Kidney (tissue), 14 donors: Measurements from ENCODE around the gene RNF213. TPM values are rescaled to one million over a fixed set of nuclear protein-coding genes. Genes with fewer than 3 reads are reported as not detected.

Experiments
- DNase-seq, 5 donors: peaks; one replicate each; pipeline ENCODE4 v3.0.0-alpha.2; 2013 to 2020
- FAIRE-seq: peaks from 2 replicates; lab custom pipeline; 2012; peaks lifted over from hg19 to GRCh38; lab: Jason Lieb, UNC
- H3K27ac ChIP-seq, 2 donors: one replicate each; pipeline ENCODE4 v1.7.0; 2013; ENCODE audit warnings: low read depth in 2 of 2, low read length in 2 of 2, inconsistent platforms in 1 of 2
- H3K27me3 ChIP-seq: one replicate; pipeline ENCODE4 v1.7.1; 2013; ENCODE audit warnings: low read length, inconsistent platforms; ENCODE audit not compliant: control insufficient read depth, insufficient read depth
- H3K36me3 ChIP-seq, 3 donors: one replicate each; pipeline versions ENCODE4 v1.7.0 to v1.7.1; 2013; ENCODE audit warnings: low read length in 3 of 3, control low read depth in 1 of 3, inconsistent platforms in 1 of 3; ENCODE audit not compliant: insufficient read depth in 3 of 3, control insufficient read depth in 2 of 3
- H3K4me1 ChIP-seq, 3 donors: one replicate each; pipeline versions ENCODE4 v1.7.0 to v1.7.1; 2013; ENCODE audit warnings: low read length in 3 of 3, inconsistent platforms in 1 of 3, low read depth in 1 of 3; ENCODE audit not compliant: control insufficient read depth in 2 of 3, insufficient read depth in 2 of 3
- H3K4me3 ChIP-seq, 3 donors: one replicate each; pipeline versions ENCODE4 v1.7.0 to v1.8.1; 2013; ENCODE audit warnings: low read length in 3 of 3, control low read depth in 1 of 3, inconsistent platforms in 1 of 3
- H3K9ac ChIP-seq, 3 donors: one replicate each; pipeline versions ENCODE4 v1.7.0 to v1.7.1; 2013; ENCODE audit warnings: low read length in 3 of 3, control low read depth in 1 of 3, inconsistent platforms in 1 of 3
- H3K9me3 ChIP-seq, 3 donors: one replicate each; pipeline versions ENCODE4 v1.7.0 to v1.7.1; 2013; ENCODE audit warnings: low read length in 3 of 3, control low read depth in 1 of 3, inconsistent platforms in 1 of 3; ENCODE audit not compliant: control insufficient read depth in 2 of 3, insufficient read depth in 1 of 3
- CTCF ChIP-seq: IDR thresholded peaks from 3 replicates; pipeline ENCODE4 v1.5.1; 2012; ENCODE audit warnings: mild to moderate bottlenecking, moderate library complexity, borderline replicate concordance; ENCODE audit not compliant: insufficient read depth; ENCODE audit errors: extremely low read depth
- intact Hi-C: fragments of 100-400 bp; cut with DNase I; formaldehyde crosslinking; loops from one replicate; pipeline ENCODE4 v1.11.1; 2022
- polyA plus RNA-seq: library from polyadenylated mRNA; stranded (reverse); fragments of 350-450 nt; fragmentation: Illumina TruSeq; extraction: RNeasy Lipid Tissue Mini Kit (QIAGEN cat#74804); gene quantifications from one replicate; pipeline ENCODE4 v1.2.3, GENCODE V29; 2014; ENCODE audit warnings: low read depth, low replicate concordance; ENCODE audit not compliant: insufficient read depth
- total RNA-seq: library from RNA; stranded (reverse); fragmentation: NEBNext Ultra II Directional; extraction: Animal tissue kit (Norgen Biotek cat#: 25700); gene quantifications from one replicate; pipeline ENCODE4 v1.2.1, GENCODE V29; 2021
- donor health status: control.
- donor health status: control.
- donor health status: control.
- donor health status: control.
- donor health status: control.
- donor health status: DM: yes; HTN: yes; CAD: no.
- donor health status: Normal renal cell carcinoma (clear cell type).

Gene RNF213
- total and polyA plus RNA-seq, 2 donors from 2014 or later: 43.4 to 276 TPM

DNA sequence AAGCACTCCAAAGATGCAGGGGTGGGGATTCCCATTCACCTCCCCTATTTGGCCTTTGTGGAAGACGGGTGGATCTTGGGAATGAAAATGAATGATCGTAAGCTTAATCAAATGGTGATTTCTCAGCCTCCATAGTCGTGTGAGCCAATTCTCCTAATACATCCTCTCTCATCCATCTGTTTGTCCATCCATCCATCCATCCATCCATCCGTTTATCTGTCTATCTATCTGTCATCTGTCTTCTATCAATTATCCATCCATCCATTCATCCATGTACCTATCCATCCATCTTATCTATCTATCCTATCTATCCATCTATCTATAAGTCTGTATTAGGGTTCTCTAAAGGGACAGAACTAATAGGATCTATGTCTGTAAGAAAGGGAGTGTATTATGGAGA, 7.8 kb downstream of the RNF213 start:
- Histone ChIP-seq H3K4me3 (no peak overlapping the region), H3K4me1 (peaks cover 0 to 24% (median 22%) of the 10 kb centered on the region in 3 donors), H3K27ac (no peak overlapping the region), H3K27me3 (no peaks in the 10 kb centered on the region), H3K36me3 (peaks cover 0 to 12% (median 6%) of the 10 kb centered on the region in 3 donors), H3K9me3 (no peaks in the 10 kb centered on the region), H3K9ac (no peak overlapping the region)
- TF ChIP-seq CTCF: no peak
- intact Hi-C loops: no loop called here
- FAIRE-seq (no peak), DNase-seq (no peak)

- DNase-seq (no peak), FAIRE-seq (no peak)
- H3K27ac ChIP-seq: no peak overlapping the region
- H3K4me1 ChIP-seq: peaks cover 0 to 17% (median 14%) of the 10 kb centered on the region in 3 donors
- no peak overlapping the region for H3K9ac ChIP-seq
- H3K27me3 ChIP-seq: no peaks in the 10 kb centered on the region
- H3K9me3 ChIP-seq: no peaks in the 10 kb centered on the region
- no peak overlapping the region for H3K4me3 ChIP-seq
- intact Hi-C loops: no loop called here
- no peak for TF ChIP-seq CTCF
- peaks cover 0 to 16% (median 6%) of the 10 kb centered on the region in 3 donors for H3K36me3 ChIP-seq
Observed at GRCh38 chr17:80269405-80269807, 8.8 kb downstream of the RNF213 start.

GRCh38 chr17:80270104-80270503, 9.5 kb downstream of the RNF213 start:
- H3K4me1 ChIP-seq: peaks cover 0 to 16% (median 10%) of the 10 kb centered on the region in 3 donors
- FAIRE-seq (no peak), DNase-seq (no peak)
- H3K4me3 ChIP-seq: no peak overlapping the region
- no peaks in the 10 kb centered on the region for H3K27me3 ChIP-seq
- TF ChIP-seq CTCF: no peak
- H3K27ac ChIP-seq: peak overlapping the region in 1 of 2 donors; percentile 35
- intact Hi-C loops: no loop called here
- H3K9ac ChIP-seq: no peak overlapping the region
- no peaks in the 10 kb centered on the region for H3K9me3 ChIP-seq
- H3K36me3 ChIP-seq: peaks cover 0 to 16% (median 6%) of the 10 kb centered on the region in 3 donors

DNA sequence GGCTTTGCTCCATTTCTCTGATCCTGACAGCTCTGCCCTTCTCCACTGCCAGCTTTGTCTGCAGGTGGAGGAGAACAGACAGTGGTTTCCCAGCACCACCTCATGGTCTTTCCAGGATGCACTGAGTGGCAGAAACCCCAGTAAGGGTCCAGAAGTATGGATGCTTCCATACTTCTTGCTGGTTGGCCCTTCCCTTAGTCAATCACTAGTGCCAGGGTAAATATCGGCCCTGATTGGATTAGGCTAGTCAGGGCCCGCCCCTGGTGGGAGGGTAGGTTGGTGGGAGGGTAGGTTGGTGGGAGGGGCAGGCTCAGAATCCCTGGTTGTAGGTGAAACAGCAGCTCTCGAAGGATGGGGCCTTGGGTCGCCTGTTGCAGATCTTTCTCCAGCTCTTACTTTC, 10.2 kb downstream of the RNF213 start:
- H3K9me3 ChIP-seq: no peaks in the 10 kb centered on the region
- H3K4me3 ChIP-seq: no peak overlapping the region
- no peak for TF ChIP-seq CTCF
- H3K27ac ChIP-seq: no peak overlapping the region
- intact Hi-C loops: no loop called here
- DNase-seq (no peak), FAIRE-seq (no peak)
- peaks cover 0 to 16% (median 10%) of the 10 kb centered on the region in 3 donors for H3K4me1 ChIP-seq
- no peak overlapping the region for H3K9ac ChIP-seq
- peaks cover 0 to 16% (median 4%) of the 10 kb centered on the region in 3 donors for H3K36me3 ChIP-seq
- H3K27me3 ChIP-seq: no peaks in the 10 kb centered on the region
